Uterus (tissue), 4 donors: ENCODE measurements around the gene LCMT2. TPM values are rescaled to one million over a fixed set of nuclear protein-coding genes. Genes with fewer than 3 reads are reported as not detected.

Source experiments
- DNase-seq, 2 donors: peaks; one replicate each; pipeline ENCODE4 v3.0.0-alpha.2; 2019 to 2020
- H3K27ac ChIP-seq, 2 donors: fragments of 200-600 bp; sonication (generic); 1 replicate in 1 of 2; 2 replicates in 1 of 2; pipeline ENCODE4 v1.5.1; 2016 to 2018
- H3K27me3 ChIP-seq, 2 donors: fragments of 200-600 bp; sonication (generic); one replicate each; pipeline ENCODE4 v1.5.1; 2018 to 2019; ENCODE audit warnings: control low read depth in 1 of 2
- H3K36me3 ChIP-seq, 2 donors: fragments of 200-600 bp; sonication (generic); one replicate each; pipeline ENCODE4 v1.5.1; 2019; ENCODE audit warnings: control low read depth in 1 of 2
- H3K4me1 ChIP-seq, 2 donors: fragments of 200-600 bp; sonication (generic); one replicate each; pipeline ENCODE4 v1.5.1; 2018 to 2019; ENCODE audit warnings: control low read depth in 1 of 2
- H3K4me3 ChIP-seq, 2 donors: fragments of 200-600 bp; sonication (generic); 1 replicate in 1 of 2; 2 replicates in 1 of 2; pipeline ENCODE4 v1.5.1; 2018 to 2019; ENCODE audit warnings: mild to moderate bottlenecking in 1 of 2
- H3K9me3 ChIP-seq, 2 donors: fragments of 200-600 bp; sonication (generic); one replicate each; pipeline ENCODE4 v1.5.1; 2019; ENCODE audit warnings: control low read depth in 1 of 2
- CTCF ChIP-seq, 4 experiments: fragments of 200-600 bp in 2 of 4; fragments of 450-650 bp in 2 of 4; sonication (generic) in 2 of 4; IDR thresholded peaks; one replicate each; pipeline ENCODE4 v1.5.1; 2016 to 2019; ENCODE audit warnings: antibody characterized with exemption in 4 of 4, mild to moderate bottlenecking in 2 of 4, moderate library complexity in 1 of 4
- POLR2A ChIP-seq, 2 donors: fragments of 450-650 bp; IDR thresholded peaks; one replicate each; pipeline ENCODE4 v1.6.1; 2016; ENCODE audit warnings: antibody characterized with exemption in 2 of 2, mild to moderate bottlenecking in 1 of 2, moderate library complexity in 1 of 2
- intact Hi-C: fragments of 100-400 bp; cut with DNase I; formaldehyde crosslinking; loops from one replicate; pipeline ENCODE4 v1.15.1; 2023; ENCODE audit warnings: low total_unique reads
- total RNA-seq, 4 donors: library from RNA; depleted of rRNA in 3 of 4; stranded (reverse); fragments of >200 nt in 3 of 4; gene quantifications; one replicate each; pipeline versions ENCODE4 v1.1.0 to v1.2.4, GENCODE V29; 2014 to 2023
- donor health status: DM: yes; HTN: yes; CAD: no.

Gene LCMT2
- total RNA-seq, 4 donors from 2014 or later: 9.5 to 28.2 (median 12.3) TPM

DNA sequence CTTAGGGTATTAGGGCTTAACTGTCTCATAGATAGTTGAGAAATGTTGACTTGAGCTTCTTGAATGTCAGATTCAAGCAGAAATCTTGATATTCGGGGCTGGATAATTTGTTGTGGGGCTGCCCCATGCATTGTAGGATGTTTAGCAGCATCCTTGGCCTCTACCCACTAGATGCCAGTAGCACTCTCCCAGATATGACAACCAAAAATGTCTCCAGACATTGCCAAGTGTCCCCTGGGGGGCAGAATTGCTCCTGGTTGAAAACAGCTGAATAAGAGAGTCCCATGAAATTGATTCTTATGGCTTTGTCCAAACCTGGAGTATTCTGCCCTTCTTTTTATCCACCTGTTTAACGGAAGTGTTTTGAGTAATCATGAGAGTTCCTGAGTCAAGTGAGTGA, 15.9 kb upstream of the LCMT2 start:
- Histone ChIP-seq H3K4me3 (no peak overlapping the region), H3K36me3 (no peaks in the 10 kb centered on the region), H3K9me3 (no peaks in the 10 kb centered on the region), H3K4me1 (no peaks in the 10 kb centered on the region), H3K27ac (no peak overlapping the region), H3K27me3 (no peaks in the 10 kb centered on the region)
- no peak for DNase-seq
- intact Hi-C loops: no loop called here
- TF ChIP-seq POLR2A (IDR thresholded peaks at IDR 0.05): no peak
- no peak for TF ChIP-seq CTCF (IDR thresholded peaks at IDR 0.05)

- intact Hi-C loops: no loop called here
- H3K9me3 ChIP-seq: no peaks in the 10 kb centered on the region
- peak overlapping the region; percentile 61 to 92 for H3K4me3 ChIP-seq
- no peaks in the 10 kb centered on the region for H3K27me3 ChIP-seq
- no peak for DNase-seq
- TF ChIP-seq CTCF (IDR thresholded peaks at IDR 0.05) (no peak), POLR2A (IDR thresholded peaks at IDR 0.05) (no peak)
- peak overlapping the region; percentile 85 to 92 for H3K27ac ChIP-seq
- H3K36me3 ChIP-seq: no peaks in the 10 kb centered on the region
- H3K4me1 ChIP-seq: peaks cover 9 to 11% of the 10 kb centered on the region in 2 donors
These were observed 361 bp upstream of the LCMT2 start for GRCh38 chr15:43330780-43331087.

DNA sequence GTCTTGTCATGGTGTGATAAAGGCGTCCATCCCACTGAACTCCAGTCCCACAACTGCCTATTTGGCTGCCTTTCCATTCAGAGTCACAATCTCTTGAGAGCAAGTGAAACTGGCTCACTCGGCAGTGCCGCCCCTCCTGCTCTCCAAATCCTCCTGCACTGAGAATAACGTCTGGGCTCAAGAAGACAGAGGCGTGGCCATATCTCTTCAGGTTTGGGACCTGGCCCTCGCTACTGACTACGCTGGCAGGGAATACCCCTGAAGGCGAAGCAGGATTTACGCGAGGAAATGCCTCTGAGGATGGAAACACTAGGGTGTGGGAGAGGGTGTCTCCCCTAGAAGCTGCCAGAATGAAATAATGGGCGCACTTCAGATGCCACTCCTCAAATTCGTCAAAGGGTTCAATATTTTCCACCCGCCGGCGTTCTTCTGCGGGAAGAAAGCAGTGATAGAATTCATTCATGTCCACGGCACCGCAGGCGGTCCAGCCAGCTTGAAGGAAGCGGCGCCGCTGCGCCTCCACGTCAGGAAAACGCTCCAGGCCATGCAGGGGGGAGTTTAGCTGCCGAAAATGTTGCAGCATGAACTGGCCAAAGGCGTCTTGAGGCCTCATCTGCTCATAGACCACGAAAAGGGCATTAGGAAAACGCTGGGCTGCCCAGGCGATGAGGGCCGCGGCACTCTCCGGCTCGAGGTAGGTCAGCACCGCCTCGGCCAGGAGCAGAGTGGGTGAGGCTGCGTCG, 985 bp downstream of the LCMT2 start:
- no peaks in the 10 kb centered on the region for H3K9me3 ChIP-seq
- DNase-seq: peak in 1 of 2 donors; percentile 19
- intact Hi-C loops: no loop called here
- H3K4me1 ChIP-seq: peaks cover 9 to 11% of the 10 kb centered on the region in 2 donors
- H3K27me3 ChIP-seq: no peaks in the 10 kb centered on the region
- H3K27ac ChIP-seq: peak overlapping the region; percentile 85 to 92
- peak overlapping the region; percentile 61 to 92 for H3K4me3 ChIP-seq
- TF ChIP-seq CTCF (IDR thresholded peaks at IDR 0.05) (no peak), POLR2A (IDR thresholded peaks at IDR 0.05) (no peak)
- no peaks in the 10 kb centered on the region for H3K36me3 ChIP-seq

- Histone ChIP-seq H3K4me1 (peaks cover 9 to 11% of the 10 kb centered on the region in 2 donors), H3K36me3 (no peaks in the 10 kb centered on the region), H3K27me3 (no peaks in the 10 kb centered on the region), H3K4me3 (no peak overlapping the region), H3K9me3 (no peaks in the 10 kb centered on the region), H3K27ac (no peak overlapping the region)
- no peak for DNase-seq
- intact Hi-C loops: no loop called here
- TF ChIP-seq CTCF (IDR thresholded peaks at IDR 0.05) (no peak), POLR2A (IDR thresholded peaks at IDR 0.05) (no peak)
These were observed 5.2 kb downstream of the LCMT2 start for GRCh38 chr15:43325039-43325684.

DNA sequence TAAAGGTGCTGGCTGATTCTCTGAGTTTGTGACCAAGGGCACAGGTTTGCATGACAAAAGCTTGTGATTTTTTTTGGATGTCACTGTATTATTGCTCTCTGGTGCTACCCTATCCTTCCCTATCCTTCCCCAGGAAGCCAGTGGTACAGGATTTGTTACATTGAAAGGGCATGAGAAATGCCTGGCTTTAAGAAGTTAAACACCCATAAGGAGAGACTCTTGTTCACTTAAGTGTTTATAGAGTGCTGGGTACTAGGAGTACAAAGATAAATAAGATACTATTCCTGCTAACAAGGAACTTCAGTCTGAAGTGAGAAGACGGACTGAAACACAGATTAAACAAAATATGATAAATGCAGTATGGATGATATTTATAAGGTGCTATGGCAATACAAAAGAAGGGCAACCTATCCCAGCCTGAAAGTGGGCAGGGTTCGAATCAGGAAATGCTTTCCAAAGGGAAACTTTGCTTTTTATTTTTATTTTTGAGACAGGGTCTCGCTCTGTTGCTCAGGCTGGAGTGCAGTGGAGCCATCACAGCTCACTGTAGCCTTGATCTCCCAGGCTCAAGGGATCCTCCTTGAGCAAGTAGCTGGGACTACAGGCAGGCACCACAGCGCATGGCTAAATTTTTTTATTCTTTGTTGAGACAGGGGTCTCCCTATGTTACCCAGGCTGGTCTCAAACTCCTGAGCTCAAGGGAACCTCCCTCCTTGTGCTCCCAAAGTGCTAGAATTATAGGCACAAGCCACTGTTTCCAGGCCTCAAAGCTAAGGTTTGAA, 11.2 kb downstream of the LCMT2 start:
- no peak overlapping the region for H3K4me3 ChIP-seq
- peaks cover 0 to 7% of the 10 kb centered on the region in 2 donors for H3K4me1 ChIP-seq
- TF ChIP-seq POLR2A (IDR thresholded peaks at IDR 0.05): no peak
- no peaks in the 10 kb centered on the region for H3K27me3 ChIP-seq
- H3K9me3 ChIP-seq: no peaks in the 10 kb centered on the region
- no peaks in the 10 kb centered on the region for H3K36me3 ChIP-seq
- no peak for DNase-seq
- intact Hi-C loops: no loop called here
- no peak overlapping the region for H3K27ac ChIP-seq
